Activated CD8-positive, alpha-beta T cell treated with anti-CD3 and anti-CD28 coated beads for 36 hours (primary cell): ENCODE results near the gene SLC6A11. TPM values are rescaled to one million over a fixed set of nuclear protein-coding genes. Genes with fewer than 3 reads are reported as not detected.

ENCODE experiments used
- ATAC-seq: fragments of 200-7000 bp; cut with Tn5 transposase; one replicate; pipeline ENCODE4 v1.10.0; 2021; ENCODE audit warnings: mild to moderate bottlenecking, moderate library complexity
- CTCF ChIA-PET: fragments of 350-600 bp; sonication (Branson Sonifier 250); formaldehyde crosslinking; loops from one replicate; lab custom pipeline; 2021; ENCODE audit warnings: antibody characterized with exemption; lab: Charles Lee
- POLR2A ChIA-PET: fragments of 350-600 bp; sonication (Branson Sonifier 250); formaldehyde crosslinking; loops from one replicate; lab custom pipeline; 2021; ENCODE audit warnings: antibody characterized with exemption; lab: Charles Lee
- DNase-seq: peaks from one replicate; pipeline ENCODE4 v3.0.0-alpha.2; 2020
- H3K27ac Mint-ChIP-seq: one replicate; pipeline ENCODE4 v1.8.0; 2021; ENCODE audit warnings: mild to moderate bottlenecking, mixed read lengths
- H3K27me3 Mint-ChIP-seq: one replicate; pipeline ENCODE4 v1.8.0; 2021; ENCODE audit warnings: mixed read lengths
- H3K36me3 Mint-ChIP-seq: one replicate; pipeline ENCODE4 v1.8.0; 2021; ENCODE audit warnings: low read depth, mixed read lengths
- H3K4me1 Mint-ChIP-seq: one replicate; pipeline ENCODE4 v1.8.0; 2021; ENCODE audit warnings: low read depth, mixed read lengths
- H3K4me3 Mint-ChIP-seq: one replicate; pipeline ENCODE4 v1.8.0; 2021; ENCODE audit warnings: mild to moderate bottlenecking, moderate library complexity, mixed read lengths
- H3K9me3 Mint-ChIP-seq: one replicate; pipeline ENCODE4 v1.8.0; 2021; ENCODE audit warnings: mixed read lengths
- CTCF ChIP-seq: fragments of 200-600 bp; IDR thresholded peaks from one replicate; pipeline ENCODE4 v1.8.0; 2022; ENCODE audit warnings: antibody characterized with exemption, mild to moderate bottlenecking
- intact Hi-C: fragments of 100-400 bp; cut with micrococcal nuclease; formaldehyde crosslinking; loops from one replicate; pipeline ENCODE4 v1.10.0; 2022
- total RNA-seq, 2 experiments: library from RNA; stranded (reverse); gene quantifications; one replicate each; pipeline ENCODE4 v1.2.3, GENCODE V29; 2021

The SLC6A11 gene
- total RNA-seq, 2 experiments from 2014 or later = not detected

- intact Hi-C loops = no loop called here
- peak; percentile 23 for DNase-seq
These were observed 148.6 kb downstream of the SLC6A11 start for GRCh38 chr3:10964537-10965167.

GRCh38 chr3:10968401-10968800, 152.4 kb downstream of the SLC6A11 start:
- intact Hi-C loops = no loop called here
- TF ChIP-seq CTCF = no peak
- Mint-ChIP-seq H3K27ac (no peak overlapping the region), H3K4me1 (no peaks in the 10 kb centered on the region), H3K9me3 (no peaks in the 10 kb centered on the region), H3K4me3 (no peak overlapping the region), H3K27me3 (peaks cover 14% of the 10 kb centered on the region), H3K36me3 (no peaks in the 10 kb centered on the region)
- DNase-seq = no peak
- ChIA-PET POLR2A (no interaction called here), CTCF (no interaction called here)
- ATAC-seq = no peak

More at GRCh38 chr3:10964537-10965167, 148.6 kb downstream of the SLC6A11 start:
- Mint-ChIP-seq H3K4me1 (no peaks in the 10 kb centered on the region), H3K27ac (no peak overlapping the region), H3K9me3 (no peaks in the 10 kb centered on the region), H3K36me3 (no peaks in the 10 kb centered on the region), H3K27me3 (peaks cover 17% of the 10 kb centered on the region), H3K4me3 (no peak overlapping the region)
- CTCF ChIA-PET = interaction anchor here (1.7 to 3.3 kb wide), 2 partner anchors 19 to 95 kb away, joined by 5 to 8 read pairs; no protein-coding TSS in a partner anchor
- no peak for ATAC-seq
- no peak for TF ChIP-seq CTCF
- POLR2A ChIA-PET = no interaction called here

GRCh38 chr3:10970306-10970960, 154.4 kb downstream of the SLC6A11 start:
- Mint-ChIP-seq H3K4me1 (no peaks in the 10 kb centered on the region), H3K9me3 (no peaks in the 10 kb centered on the region), H3K4me3 (no peak overlapping the region), H3K27ac (no peak overlapping the region), H3K36me3 (no peaks in the 10 kb centered on the region), H3K27me3 (peaks cover 9% of the 10 kb centered on the region)
- CTCF ChIA-PET = interaction anchor here (1.4 kb wide), 2 partner anchors 13 to 24 kb away, joined by 4 read pairs; no protein-coding TSS in a partner anchor
- POLR2A ChIA-PET = no interaction called here
- intact Hi-C loops = no loop called here
- ATAC-seq = no peak
- no peak for DNase-seq
- TF ChIP-seq CTCF = no peak

- Mint-ChIP-seq H3K4me1 (no peaks in the 10 kb centered on the region), H3K27me3 (peaks cover 8% of the 10 kb centered on the region), H3K36me3 (no peaks in the 10 kb centered on the region), H3K4me3 (no peak overlapping the region), H3K27ac (no peak overlapping the region), H3K9me3 (no peaks in the 10 kb centered on the region)
- ATAC-seq (no peak), DNase-seq (no peak)
- ChIA-PET POLR2A (no interaction called here), CTCF (no interaction called here)
- TF ChIP-seq CTCF = no peak
- intact Hi-C loops = no loop called here
These were observed 156.2 kb downstream of the SLC6A11 start for GRCh38 chr3:10972072-10972782.
